NB4 (cell line): Measurements from ENCODE around the gene CYSRT1.

ENCODE experiments used
- DNase-seq: peaks from one replicate; pipeline ENCODE4 v3.0.0; 2010; ENCODE audit warnings: low read depth
- H3K4me3 ChIP-seq: one replicate; pipeline ENCODE4 v1.5.1; 2011; ENCODE audit warnings: mild to moderate bottlenecking, low read depth, low read length, moderate library complexity
- MAX ChIP-seq: IDR thresholded peaks from 2 replicates; pipeline ENCODE4 v1.6.1; 2011; ENCODE audit warnings: low read depth, low read length
- MYC ChIP-seq: IDR thresholded peaks from 2 replicates; pipeline ENCODE4 v1.6.1; 2011; ENCODE audit warnings: low read depth, low read length
- POLR2A ChIP-seq: IDR thresholded peaks from 2 replicates; pipeline ENCODE4 v1.6.1; 2011; ENCODE audit warnings: mild to moderate bottlenecking; ENCODE audit not compliant: insufficient read length; ENCODE audit errors: extremely low read depth
- TF ChIP-seq, protein P1 (sequence below): IDR thresholded peaks from one replicate; pipeline ENCODE4 v1.5.1; 2012; ENCODE audit warnings: low read depth, low read length

The CYSRT1 gene

GRCh38 chr9:137269231-137269772 is 44.3 kb downstream of the CYSRT1 start:
- TF ChIP-seq POLR2A (no peak), MYC (no peak), MAX (no peak)
- TF ChIP-seq, protein P1, sequence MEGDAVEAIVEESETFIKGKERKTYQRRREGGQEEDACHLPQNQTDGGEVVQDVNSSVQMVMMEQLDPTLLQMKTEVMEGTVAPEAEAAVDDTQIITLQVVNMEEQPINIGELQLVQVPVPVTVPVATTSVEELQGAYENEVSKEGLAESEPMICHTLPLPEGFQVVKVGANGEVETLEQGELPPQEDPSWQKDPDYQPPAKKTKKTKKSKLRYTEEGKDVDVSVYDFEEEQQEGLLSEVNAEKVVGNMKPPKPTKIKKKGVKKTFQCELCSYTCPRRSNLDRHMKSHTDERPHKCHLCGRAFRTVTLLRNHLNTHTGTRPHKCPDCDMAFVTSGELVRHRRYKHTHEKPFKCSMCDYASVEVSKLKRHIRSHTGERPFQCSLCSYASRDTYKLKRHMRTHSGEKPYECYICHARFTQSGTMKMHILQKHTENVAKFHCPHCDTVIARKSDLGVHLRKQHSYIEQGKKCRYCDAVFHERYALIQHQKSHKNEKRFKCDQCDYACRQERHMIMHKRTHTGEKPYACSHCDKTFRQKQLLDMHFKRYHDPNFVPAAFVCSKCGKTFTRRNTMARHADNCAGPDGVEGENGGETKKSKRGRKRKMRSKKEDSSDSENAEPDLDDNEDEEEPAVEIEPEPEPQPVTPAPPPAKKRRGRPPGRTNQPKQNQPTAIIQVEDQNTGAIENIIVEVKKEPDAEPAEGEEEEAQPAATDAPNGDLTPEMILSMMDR: no peak
- no peak overlapping the region for H3K4me3 ChIP-seq
- DNase-seq: no peak

DNA sequence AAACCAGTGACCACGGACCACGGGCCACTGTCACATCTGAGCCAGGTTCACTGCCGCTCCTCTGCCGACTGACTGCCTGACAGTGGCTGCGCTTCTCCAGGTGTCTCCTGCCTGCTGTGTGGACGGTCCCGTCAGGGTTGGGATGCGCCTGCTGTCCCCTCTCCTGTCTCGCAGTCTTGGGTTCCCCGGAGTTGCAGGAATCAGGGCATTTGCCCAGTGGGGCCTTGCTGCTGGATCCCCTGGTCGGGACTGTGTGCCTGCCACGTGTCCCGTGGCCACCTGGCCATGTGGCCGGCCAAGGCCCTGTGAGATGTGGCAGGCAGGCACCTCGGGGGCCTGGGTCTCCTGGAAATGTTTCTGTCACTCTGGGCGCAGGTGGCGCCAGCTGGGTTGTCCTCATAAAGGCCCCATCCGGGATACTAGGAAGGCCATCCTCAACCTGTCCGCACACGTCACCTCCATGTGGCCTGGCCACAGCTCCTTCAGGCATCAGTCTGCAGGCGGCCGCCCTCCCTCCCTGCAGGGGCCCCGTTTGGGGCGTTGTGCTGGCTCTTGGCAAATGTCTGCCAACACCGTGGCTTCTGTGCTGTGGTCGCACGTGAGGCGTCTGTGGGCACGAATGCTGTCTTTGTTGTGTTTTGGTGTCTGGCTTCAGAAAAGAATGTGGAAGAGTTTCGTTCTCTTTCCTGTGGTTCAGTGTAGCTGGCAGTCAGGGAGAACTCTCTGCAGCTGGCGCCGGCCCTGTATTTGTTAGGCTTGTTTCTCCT is 46.1 kb downstream of the CYSRT1 start:
- TF ChIP-seq, protein P1: no peak
- no peak for TF ChIP-seq MAX
- no peak overlapping the region for H3K4me3 ChIP-seq
- DNase-seq: no peak

DNA sequence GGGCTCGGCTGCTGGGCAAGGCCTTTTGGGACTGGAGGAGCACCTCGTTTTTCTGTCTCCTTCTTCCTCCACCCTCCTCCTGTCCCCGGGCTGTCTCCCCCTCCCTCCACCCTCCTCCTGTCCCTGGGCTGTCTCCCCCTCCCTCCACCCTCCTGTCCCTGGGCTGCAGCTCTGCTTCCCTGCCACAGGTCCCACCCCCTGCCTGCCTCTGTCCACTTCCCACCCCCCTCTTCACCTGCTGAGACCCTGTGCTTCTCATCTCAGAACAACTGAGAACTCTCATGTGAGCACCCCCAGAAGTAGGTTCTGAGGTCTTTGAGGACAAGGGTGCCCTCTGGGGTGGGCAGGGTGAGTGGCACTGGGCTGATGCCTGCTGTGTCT is 46.7 kb downstream of the CYSRT1 start:
- no peak overlapping the region for H3K4me3 ChIP-seq
- no peak for TF ChIP-seq MYC
- TF ChIP-seq, protein P1: no peak
- no peak for DNase-seq

- TF ChIP-seq, protein P1: no peak
- no peak for DNase-seq
- H3K4me3 ChIP-seq: no peak overlapping the region
These were observed 47.5 kb downstream of the CYSRT1 start for GRCh38 chr9:137272241-137273094.

DNA sequence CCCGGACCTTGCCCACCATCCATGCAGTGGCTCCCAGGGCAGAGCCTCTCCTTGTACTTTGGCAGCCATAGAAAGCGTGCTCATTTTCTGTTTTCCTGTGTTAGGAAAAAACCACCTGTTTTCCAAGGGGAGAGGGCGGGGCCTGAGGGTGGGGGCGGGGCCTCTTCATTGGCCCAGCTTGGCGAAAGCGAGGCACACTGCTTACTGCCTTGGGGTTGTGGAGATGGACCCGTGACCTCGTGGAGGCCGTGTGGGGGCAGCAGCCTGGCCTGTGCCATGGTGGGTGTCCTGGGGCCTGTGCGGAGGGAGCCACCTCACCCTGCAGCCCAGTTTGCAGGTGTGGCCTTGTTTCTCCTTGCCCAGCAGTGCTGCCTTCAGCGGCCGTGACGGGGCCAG is 48.1 kb downstream of the CYSRT1 start:
- TF ChIP-seq, protein P1: no peak
- TF ChIP-seq POLR2A: no peak
- TF ChIP-seq MAX: no peak
- TF ChIP-seq MYC: no peak
- H3K4me3 ChIP-seq: no peak overlapping the region
- no peak for DNase-seq
